SHP77 treated with DMSO at 0.1 percent for 48 hours (cell line): ENCODE measurements around the gene ANKRD23.
"Not testable (repeated sequence)": the region's sequence is repeated elsewhere in the genome, so short reads cannot be mapped to it uniquely, and the experiment has no call there.

Source experiments
- DNase-seq: peaks from one replicate; lab custom pipeline; 2025; lab: John Stamatoyannopoulos, UW

ANKRD23 gene

GRCh38 chr2:96798733-96799622, 44.8 kb downstream of the ANKRD23 start:
- DNase-seq, result no peak

- DNase-seq, result no peak
Measured at GRCh38 chr2:96797066-96797625, 46.7 kb downstream of the ANKRD23 start.

- not testable (repeated sequence) for DNase-seq
Measured at GRCh38 chr2:96796497-96796896, 47.3 kb downstream of the ANKRD23 start.

- no peak for DNase-seq
Measured at GRCh38 chr2:96795076-96795475, 48.7 kb downstream of the ANKRD23 start.

GRCh38 chr2:96792772-96793749, 50.8 kb downstream of the ANKRD23 start:
- DNase-seq, result no peak

- no peak for DNase-seq
Measured at GRCh38 chr2:96789245-96789617, 54.6 kb downstream of the ANKRD23 start.

- no peak for DNase-seq
Measured at GRCh38 chr2:96788442-96789244, 55.2 kb downstream of the ANKRD23 start.
